ENCODE results near the gene TOMM5. TPM values are rescaled to one million over a fixed set of nuclear protein-coding genes. Genes with fewer than 3 reads are reported as not detected.

The TOMM5 gene
- total RNA-seq, 2 experiments from 2014 or later = 91.6 to 113 TPM

DNA sequence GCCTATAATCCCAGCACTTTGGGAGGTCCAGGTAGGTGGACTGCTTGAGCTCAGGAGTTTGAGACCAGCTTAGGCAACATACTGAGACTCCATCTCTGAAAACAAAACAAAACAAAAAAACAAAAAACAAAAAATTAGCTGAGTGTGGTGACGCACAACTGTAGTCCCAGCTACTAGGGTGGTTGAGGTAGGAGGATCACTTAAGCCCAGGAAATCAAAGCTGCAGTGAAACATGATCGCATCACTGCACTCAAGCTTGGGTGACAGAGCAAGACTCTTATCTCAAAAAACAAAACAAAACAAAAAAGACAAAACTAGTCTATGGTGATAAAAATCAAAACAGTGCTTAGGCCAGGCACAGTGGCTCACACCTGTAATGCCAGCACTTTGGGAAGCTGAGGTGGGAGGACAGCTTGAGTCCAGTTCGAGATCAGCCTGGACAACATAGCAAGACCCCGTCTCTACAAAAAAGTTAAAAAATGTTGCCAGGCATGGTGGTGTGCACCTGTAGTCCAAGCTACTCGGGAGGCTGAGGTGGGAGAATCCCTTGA is 45.0 kb downstream of the TOMM5 start:
- no peak for DNase-seq
- CTCF ChIA-PET = no interaction called here
- no peak for ATAC-seq
- Mint-ChIP-seq H3K4me1 (peaks cover 4% of the 10 kb centered on the region), H3K9me3 (ENCODE audit: low read depth) (no peaks in the 10 kb centered on the region), H3K27ac (no peak overlapping the region), H3K36me3 (no peaks in the 10 kb centered on the region), H3K4me3 (no peak overlapping the region), H3K27me3 (peaks cover 3% of the 10 kb centered on the region)

DNA sequence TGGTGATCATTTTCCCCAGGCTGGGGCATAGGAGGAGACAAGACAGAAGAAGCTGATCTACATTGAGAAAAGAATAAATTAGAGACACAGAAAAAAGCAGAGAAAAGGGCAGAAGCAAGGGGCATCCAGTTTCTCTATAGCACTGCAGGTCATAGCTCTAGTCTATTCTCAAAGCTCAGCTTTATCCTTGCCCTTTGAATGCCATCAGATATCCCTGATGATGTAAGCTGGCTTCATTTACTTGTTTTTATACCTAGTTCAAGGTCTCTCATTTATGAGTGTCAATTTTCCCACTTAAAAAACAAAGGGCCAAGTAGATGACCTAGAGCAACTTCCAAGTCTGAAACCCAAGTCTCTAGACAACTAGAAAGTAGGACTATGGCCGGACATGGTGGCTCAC is 48.9 kb downstream of the TOMM5 start:
- H3K9me3 Mint-ChIP-seq (ENCODE audit: low read depth) = no peaks in the 10 kb centered on the region
- ATAC-seq (no peak), DNase-seq (no peak)
- H3K36me3 Mint-ChIP-seq = no peaks in the 10 kb centered on the region
- no peak overlapping the region for H3K4me3 Mint-ChIP-seq
- no peak overlapping the region for H3K27ac Mint-ChIP-seq
- H3K27me3 Mint-ChIP-seq = peaks cover 2% of the 10 kb centered on the region
- no peaks in the 10 kb centered on the region for H3K4me1 Mint-ChIP-seq
- CTCF ChIA-PET = no interaction called here

GRCh38 chr9:37542895-37543294 is 49.5 kb downstream of the TOMM5 start:
- no peak overlapping the region for H3K27ac Mint-ChIP-seq
- H3K4me3 Mint-ChIP-seq = no peak overlapping the region
- CTCF ChIA-PET = no interaction called here
- no peaks in the 10 kb centered on the region for H3K4me1 Mint-ChIP-seq
- no peaks in the 10 kb centered on the region for H3K9me3 Mint-ChIP-seq (ENCODE audit: low read depth)
- no peaks in the 10 kb centered on the region for H3K27me3 Mint-ChIP-seq
- ATAC-seq (no peak), DNase-seq (no peak)
- no peaks in the 10 kb centered on the region for H3K36me3 Mint-ChIP-seq

DNA sequence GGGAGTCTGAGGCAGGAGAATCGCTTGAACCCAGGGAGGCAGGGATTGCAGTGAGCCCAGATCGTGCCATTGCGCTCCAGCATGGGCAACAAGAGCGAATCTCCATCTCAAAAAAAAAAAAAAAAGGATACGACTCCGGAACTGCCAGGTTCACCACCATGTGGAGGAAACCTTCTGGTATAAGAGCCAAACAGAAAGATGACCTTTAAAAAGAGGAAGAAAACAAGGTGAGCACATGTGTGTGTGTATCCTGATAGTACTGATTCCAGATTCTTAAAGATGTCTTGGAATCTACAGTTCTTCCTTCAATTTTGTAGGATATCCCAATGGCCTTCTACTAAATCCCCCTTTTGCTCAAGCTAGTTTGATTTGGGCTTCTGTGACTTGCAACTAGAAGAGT is 49.9 kb downstream of the TOMM5 start:
- Mint-ChIP-seq H3K4me1 (no peaks in the 10 kb centered on the region), H3K4me3 (no peak overlapping the region), H3K36me3 (no peaks in the 10 kb centered on the region), H3K9me3 (ENCODE audit: low read depth) (no peaks in the 10 kb centered on the region), H3K27ac (no peak overlapping the region), H3K27me3 (no peaks in the 10 kb centered on the region)
- no peak for ATAC-seq
- DNase-seq = no peak
- CTCF ChIA-PET = no interaction called here

DNA sequence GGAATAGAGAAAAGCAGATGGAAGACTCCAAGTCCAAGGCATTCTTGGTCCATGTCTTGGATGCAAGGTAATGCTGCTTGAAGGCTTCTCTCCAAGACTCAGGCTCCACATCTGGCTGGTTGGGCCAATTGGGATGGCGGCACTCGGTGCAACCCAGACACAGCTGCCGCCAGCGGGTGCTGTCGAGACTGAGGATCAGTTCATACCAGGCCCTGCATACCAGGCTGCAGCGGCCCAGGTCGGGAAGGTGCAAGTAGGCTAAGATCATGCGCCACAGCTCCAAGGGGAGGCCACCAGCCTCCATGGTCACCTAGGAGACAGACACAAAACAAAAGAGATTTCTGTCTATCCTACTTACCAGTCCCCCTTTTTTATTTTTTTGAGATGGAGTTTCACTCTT is 50.9 kb downstream of the TOMM5 start:
- no peaks in the 10 kb centered on the region for H3K27me3 Mint-ChIP-seq
- DNase-seq = no peak
- no peak for ATAC-seq
- CTCF ChIA-PET = no interaction called here
- no peak overlapping the region for H3K4me3 Mint-ChIP-seq
- H3K36me3 Mint-ChIP-seq = no peaks in the 10 kb centered on the region
- no peak overlapping the region for H3K27ac Mint-ChIP-seq
- H3K9me3 Mint-ChIP-seq (ENCODE audit: low read depth) = no peaks in the 10 kb centered on the region
- H3K4me1 Mint-ChIP-seq = no peaks in the 10 kb centered on the region

- ATAC-seq (no peak), DNase-seq (no peak)
- no peak overlapping the region for H3K27ac Mint-ChIP-seq
- no peaks in the 10 kb centered on the region for H3K9me3 Mint-ChIP-seq (ENCODE audit: low read depth)
- no peak overlapping the region for H3K4me3 Mint-ChIP-seq
- no peaks in the 10 kb centered on the region for H3K4me1 Mint-ChIP-seq
- CTCF ChIA-PET = no interaction called here
- H3K27me3 Mint-ChIP-seq = no peaks in the 10 kb centered on the region
- no peaks in the 10 kb centered on the region for H3K36me3 Mint-ChIP-seq
Measured at GRCh38 chr9:37540634-37541033, 51.8 kb downstream of the TOMM5 start.

GRCh38 chr9:37539634-37540033 is 52.8 kb downstream of the TOMM5 start:
- Mint-ChIP-seq H3K36me3 (no peaks in the 10 kb centered on the region), H3K27ac (no peak overlapping the region), H3K4me3 (no peak overlapping the region), H3K9me3 (ENCODE audit: low read depth) (no peaks in the 10 kb centered on the region), H3K27me3 (no peaks in the 10 kb centered on the region), H3K4me1 (no peaks in the 10 kb centered on the region)
- CTCF ChIA-PET = no interaction called here
- ATAC-seq (no peak), DNase-seq (no peak)

Other genes starting within 250 kb of the TOMM5 start
- 10 to 100 TPM; 59.3 to 65.6 TPM for gene GRHPR, start 169.9 kb downstream of the TOMM5 start, total RNA-seq
- 1 to 10 TPM; 9.7 TPM for gene ZBTB5, start 127.1 kb downstream of the TOMM5 start, total RNA-seq
- gene POLR1E, start 106.6 kb downstream of the TOMM5 start, total RNA-seq = 10 to 100 TPM; 35.5 to 43.0 TPM
- 1 to 10 TPM; 1.3 to 2.6 TPM for gene FBXO10, start 16.2 kb downstream of the TOMM5 start, total RNA-seq
- gene FRMPD1, start 58.4 kb upstream of the TOMM5 start, total RNA-seq = not detected
- 10 to 100 TPM; 11.6 to 13.8 TPM for gene TRMT10B, start 161.2 kb upstream of the TOMM5 start, total RNA-seq
- gene EXOSC3, start 192.5 kb upstream of the TOMM5 start, total RNA-seq = 10 to 100 TPM; 88.1 to 98.7 TPM
- gene DCAF10, start 208.2 kb upstream of the TOMM5 start, total RNA-seq = 10 to 100 TPM; 17.2 to 20.9 TPM